Astrocyte (in vitro differentiated cells and primary cell): ENCODE measurements around the gene GRID2. TPM values are rescaled to one million over a fixed set of nuclear protein-coding genes. Genes with fewer than 3 reads are reported as not detected.

Experiments used
- DNase-seq: peaks from one replicate; pipeline ENCODE4 v3.0.0-alpha.2; 2010; ENCODE audit warnings: low read depth
- FAIRE-seq: peaks from 2 replicates; lab custom pipeline; 2011; peaks lifted over from hg19 to GRCh38; lab: Jason Lieb, UNC
- H2AFZ ChIP-seq: 2 replicates; pipeline ENCODE4 v1.6.0; 2012; ENCODE audit warnings: low read depth, low read length, inconsistent platforms
- H3K27ac ChIP-seq: 2 replicates; pipeline ENCODE4 v1.5.1; 2011; ENCODE audit warnings: low read depth, low read length, inconsistent platforms
- H3K27me3 ChIP-seq: 2 replicates; pipeline ENCODE4 v1.6.0; 2011; ENCODE audit warnings: low read length, inconsistent platforms; ENCODE audit not compliant: insufficient read depth
- H3K36me3 ChIP-seq: 2 replicates; pipeline ENCODE4 v1.5.1; 2011; ENCODE audit warnings: low read length, inconsistent platforms; ENCODE audit not compliant: insufficient read depth
- H3K4me1 ChIP-seq: 2 replicates; pipeline ENCODE4 v1.5.1; 2011; ENCODE audit warnings: low read length, inconsistent platforms; ENCODE audit not compliant: insufficient read depth
- H3K4me2 ChIP-seq: 2 replicates; pipeline ENCODE4 v1.6.0; 2012; ENCODE audit warnings: low read length, inconsistent platforms
- H3K4me3 ChIP-seq: 2 replicates; pipeline ENCODE4 v1.5.1; 2011; ENCODE audit warnings: low read depth, mild to moderate bottlenecking, low read length, inconsistent platforms; ENCODE audit not compliant: insufficient read depth
- H3K79me2 ChIP-seq: 2 replicates; pipeline ENCODE4 v1.6.0; 2012; ENCODE audit warnings: mild to moderate bottlenecking, low read length, inconsistent platforms; ENCODE audit not compliant: insufficient read depth
- H3K9ac ChIP-seq: 2 replicates; pipeline ENCODE4 v1.6.0; 2012; ENCODE audit warnings: mild to moderate bottlenecking, low read length, inconsistent platforms
- H3K9me3 ChIP-seq: 2 replicates; pipeline ENCODE4 v1.5.1; 2012; ENCODE audit warnings: low read depth, mild to moderate bottlenecking, low read length, inconsistent platforms; ENCODE audit not compliant: insufficient read depth
- H4K20me1 ChIP-seq: 2 replicates; pipeline ENCODE4 v1.6.0; 2012; ENCODE audit warnings: low read length, inconsistent platforms; ENCODE audit not compliant: insufficient read depth
- H3K27ac Mint-ChIP-seq: one replicate; pipeline ENCODE4 v1.8.0; 2021; ENCODE audit warnings: mild to moderate bottlenecking, mixed read lengths; ENCODE audit not compliant: unreplicated experiment
- H3K27me3 Mint-ChIP-seq: one replicate; pipeline ENCODE4 v1.8.0; 2021; ENCODE audit warnings: low read depth, mixed read lengths; ENCODE audit not compliant: unreplicated experiment
- H3K36me3 Mint-ChIP-seq: one replicate; pipeline ENCODE4 v1.8.0; 2021; ENCODE audit warnings: low read depth, mixed read lengths; ENCODE audit not compliant: unreplicated experiment
- H3K4me1 Mint-ChIP-seq: one replicate; pipeline ENCODE4 v1.8.0; 2021; ENCODE audit warnings: low read depth, mixed read lengths; ENCODE audit not compliant: unreplicated experiment
- H3K4me3 Mint-ChIP-seq: one replicate; pipeline ENCODE4 v1.8.0; 2021; ENCODE audit warnings: mild to moderate bottlenecking, moderate library complexity, mixed read lengths; ENCODE audit not compliant: unreplicated experiment
- H3K9me3 Mint-ChIP-seq: one replicate; pipeline ENCODE4 v1.8.0; 2021; ENCODE audit warnings: mild to moderate bottlenecking, mixed read lengths; ENCODE audit not compliant: unreplicated experiment
- EZH2 ChIP-seq: IDR thresholded peaks from 2 replicates; pipeline ENCODE4 v1.6.1; 2012; ENCODE audit warnings: mild to moderate bottlenecking, low read length, inconsistent platforms; ENCODE audit not compliant: insufficient read depth
- total RNA-seq: library from RNA; stranded (reverse); gene quantifications from 2 replicates; pipeline ENCODE4 v1.2.1, GENCODE V29; 2021
- TF ChIP-seq, protein P1 (sequence below): IDR thresholded peaks from 2 replicates; pipeline ENCODE4 v1.5.1; 2011; ENCODE audit warnings: low read depth, mild to moderate bottlenecking, inconsistent platforms, low read length, moderate library complexity; ENCODE audit not compliant: insufficient read depth

Gene GRID2
- total RNA-seq, 1 donor from 2014 or later, result 0.14 TPM

DNA sequence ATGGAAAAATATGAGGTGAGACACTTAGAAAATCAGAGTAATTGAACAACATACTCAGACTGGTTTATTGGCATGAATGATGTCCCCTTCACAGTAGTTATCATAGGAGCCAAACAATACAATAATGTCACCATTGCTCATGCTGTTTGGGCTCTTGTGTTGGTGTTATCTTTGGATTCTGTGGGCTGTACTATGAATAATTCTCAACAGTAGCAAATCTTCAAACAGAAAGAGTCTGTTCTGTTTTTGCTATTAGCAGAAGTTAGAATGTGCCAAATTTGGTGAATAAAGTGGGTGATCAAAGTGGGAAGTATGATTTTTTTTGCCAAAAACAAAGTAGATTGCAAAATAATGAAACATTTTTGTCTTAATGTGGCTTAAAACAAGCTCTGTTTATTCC, 58.3 kb downstream of the GRID2 start:
- no peaks in the 10 kb centered on the region for H3K79me2 ChIP-seq
- no peak overlapping the region for H3K27ac Mint-ChIP-seq
- H3K36me3 ChIP-seq, result no peaks in the 10 kb centered on the region
- H3K4me2 ChIP-seq, result no peak overlapping the region
- H3K9me3 Mint-ChIP-seq, result no peaks in the 10 kb centered on the region
- TF ChIP-seq EZH2, result no peak
- TF ChIP-seq, protein P1, sequence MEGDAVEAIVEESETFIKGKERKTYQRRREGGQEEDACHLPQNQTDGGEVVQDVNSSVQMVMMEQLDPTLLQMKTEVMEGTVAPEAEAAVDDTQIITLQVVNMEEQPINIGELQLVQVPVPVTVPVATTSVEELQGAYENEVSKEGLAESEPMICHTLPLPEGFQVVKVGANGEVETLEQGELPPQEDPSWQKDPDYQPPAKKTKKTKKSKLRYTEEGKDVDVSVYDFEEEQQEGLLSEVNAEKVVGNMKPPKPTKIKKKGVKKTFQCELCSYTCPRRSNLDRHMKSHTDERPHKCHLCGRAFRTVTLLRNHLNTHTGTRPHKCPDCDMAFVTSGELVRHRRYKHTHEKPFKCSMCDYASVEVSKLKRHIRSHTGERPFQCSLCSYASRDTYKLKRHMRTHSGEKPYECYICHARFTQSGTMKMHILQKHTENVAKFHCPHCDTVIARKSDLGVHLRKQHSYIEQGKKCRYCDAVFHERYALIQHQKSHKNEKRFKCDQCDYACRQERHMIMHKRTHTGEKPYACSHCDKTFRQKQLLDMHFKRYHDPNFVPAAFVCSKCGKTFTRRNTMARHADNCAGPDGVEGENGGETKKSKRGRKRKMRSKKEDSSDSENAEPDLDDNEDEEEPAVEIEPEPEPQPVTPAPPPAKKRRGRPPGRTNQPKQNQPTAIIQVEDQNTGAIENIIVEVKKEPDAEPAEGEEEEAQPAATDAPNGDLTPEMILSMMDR, result no peak
- no peaks in the 10 kb centered on the region for H3K27me3 Mint-ChIP-seq
- H3K4me1 Mint-ChIP-seq, result no peaks in the 10 kb centered on the region
- peaks cover 2% of the 10 kb centered on the region for H3K9me3 ChIP-seq
- no peak for DNase-seq
- H3K27me3 ChIP-seq, result peaks cover 2% of the 10 kb centered on the region
- no peak overlapping the region for H3K27ac ChIP-seq
- no peak overlapping the region for H2AFZ ChIP-seq
- no peak overlapping the region for H3K4me3 ChIP-seq
- H3K4me1 ChIP-seq, result no peaks in the 10 kb centered on the region
- no peak for FAIRE-seq
- H4K20me1 ChIP-seq, result no peaks in the 10 kb centered on the region
- H3K36me3 Mint-ChIP-seq, result no peaks in the 10 kb centered on the region
- no peak overlapping the region for H3K4me3 Mint-ChIP-seq
- H3K9ac ChIP-seq, result no peak overlapping the region

DNA sequence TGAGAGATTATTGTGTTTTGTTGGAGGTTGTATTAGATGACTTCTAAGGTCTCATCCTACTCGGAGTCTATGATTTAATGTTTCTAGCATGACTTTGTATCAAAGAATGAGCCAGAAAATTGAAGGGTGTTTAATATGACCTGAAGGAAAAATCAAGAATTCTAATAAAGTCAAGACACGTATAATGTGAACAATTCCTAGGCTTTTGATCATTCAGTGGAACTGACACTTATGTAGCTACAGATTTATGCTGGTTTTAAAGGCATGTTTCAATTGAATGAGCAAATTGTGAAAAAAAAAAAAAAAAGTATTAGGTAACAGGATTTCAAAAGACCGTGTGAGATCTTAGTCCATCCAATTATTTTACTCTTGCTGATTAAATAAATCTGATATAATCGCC, 64.9 kb downstream of the GRID2 start:
- Histone ChIP-seq H3K4me3 (no peak overlapping the region), H3K27me3 (no peaks in the 10 kb centered on the region), H4K20me1 (no peaks in the 10 kb centered on the region), H3K9ac (no peak overlapping the region), H3K36me3 (no peaks in the 10 kb centered on the region), H3K9me3 (no peaks in the 10 kb centered on the region), H3K79me2 (no peaks in the 10 kb centered on the region), H3K4me1 (no peaks in the 10 kb centered on the region), H2AFZ (no peak overlapping the region), H3K27ac (no peak overlapping the region), H3K4me2 (no peak overlapping the region)
- Mint-ChIP-seq H3K36me3 (no peaks in the 10 kb centered on the region), H3K27me3 (no peaks in the 10 kb centered on the region), H3K9me3 (peaks cover 2% of the 10 kb centered on the region), H3K4me3 (no peak overlapping the region), H3K4me1 (no peaks in the 10 kb centered on the region), H3K27ac (no peak overlapping the region)
- FAIRE-seq (no peak), DNase-seq (no peak)
- TF ChIP-seq, protein P1, result no peak

DNA sequence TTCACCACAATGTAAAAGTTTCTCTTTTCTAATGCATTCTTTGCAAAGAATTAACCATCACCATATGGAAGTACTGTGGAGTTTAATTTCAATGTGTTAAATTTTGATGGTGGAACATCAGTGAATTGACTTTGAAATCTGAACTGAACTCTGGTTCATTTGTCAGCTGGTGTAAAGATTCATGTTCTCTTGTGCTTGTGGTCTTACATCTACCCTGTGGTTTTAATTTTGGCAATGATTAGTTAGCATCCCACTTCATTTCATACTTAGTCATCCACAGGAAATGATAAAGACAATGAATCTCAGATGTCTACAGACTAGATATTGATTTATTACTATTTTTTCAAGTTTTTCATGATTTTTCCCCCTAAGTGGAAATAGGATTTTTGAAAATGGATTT, 77.8 kb downstream of the GRID2 start:
- Histone ChIP-seq H3K27ac (no peak overlapping the region), H3K4me3 (no peak overlapping the region), H4K20me1 (no peaks in the 10 kb centered on the region), H3K9me3 (no peaks in the 10 kb centered on the region), H3K27me3 (no peaks in the 10 kb centered on the region), H3K79me2 (no peaks in the 10 kb centered on the region), H3K36me3 (no peaks in the 10 kb centered on the region), H3K4me1 (no peaks in the 10 kb centered on the region), H3K4me2 (no peak overlapping the region), H2AFZ (no peak overlapping the region), H3K9ac (no peak overlapping the region)
- peak; percentile 73 for DNase-seq
- no peak for FAIRE-seq
- H3K9me3 Mint-ChIP-seq, result peaks cover 5% of the 10 kb centered on the region
- H3K27ac Mint-ChIP-seq, result no peak overlapping the region
- peaks cover 5% of the 10 kb centered on the region for H3K4me1 Mint-ChIP-seq
- TF ChIP-seq, protein P1, result no peak
- no peak for TF ChIP-seq EZH2
- H3K27me3 Mint-ChIP-seq, result no peaks in the 10 kb centered on the region
- no peak overlapping the region for H3K4me3 Mint-ChIP-seq
- H3K36me3 Mint-ChIP-seq, result no peaks in the 10 kb centered on the region
